HG02938 (cell line): ENCODE data around the gene XYLT1.
"Not testable (repeated sequence)": the region's sequence is repeated elsewhere in the genome, so short reads cannot be mapped to it uniquely, and the experiment has no call there.

ENCODE experiments used
- ATAC-seq: cut with Tn5 transposase; IDR thresholded peaks from one replicate; pipeline ENCODE4 v1.9.1; 2021; ENCODE audit warnings: mild to moderate bottlenecking, moderate library complexity; ENCODE audit not compliant: unreplicated experiment

XYLT1 gene

DNA sequence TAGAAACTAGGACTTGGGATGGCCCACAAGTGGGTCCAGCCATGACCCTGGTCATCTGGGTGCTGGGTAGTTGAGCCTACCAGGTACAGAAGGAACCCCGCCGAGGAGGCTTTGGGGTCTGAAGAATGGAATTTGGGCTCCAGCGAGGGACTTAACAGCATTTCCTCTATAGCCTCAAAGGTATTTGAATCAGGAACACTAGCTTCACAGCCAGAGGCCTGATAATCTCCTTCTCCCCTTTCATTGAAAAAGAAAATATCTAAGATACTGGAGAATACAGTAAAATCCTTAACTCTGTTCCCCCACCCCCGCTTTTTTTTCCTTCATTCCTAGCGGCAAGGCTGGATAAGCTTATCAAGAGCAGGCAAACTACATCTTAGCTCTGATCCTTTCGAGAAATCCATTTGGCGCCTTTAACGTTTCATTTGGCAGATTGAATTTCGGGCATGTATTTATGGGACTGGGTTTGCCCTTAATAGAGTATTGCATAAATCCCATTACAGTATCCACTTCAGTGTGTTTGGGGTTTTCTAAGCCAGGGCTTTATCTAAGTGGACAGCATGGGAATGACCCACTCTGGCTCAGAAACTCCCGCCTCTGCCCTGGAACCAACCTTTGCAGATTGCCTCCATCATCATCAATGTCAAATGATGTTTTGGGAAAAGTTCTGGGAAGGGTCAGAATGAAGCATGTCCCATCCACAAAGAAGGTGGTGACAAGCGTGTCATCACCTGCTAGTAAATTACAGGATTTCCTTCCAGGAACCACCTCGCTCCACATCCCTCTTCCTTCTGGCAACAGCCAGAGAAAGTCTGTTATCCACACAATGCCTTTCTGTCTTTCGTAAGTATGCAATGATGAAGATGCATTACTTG is 36.9 kb downstream of the XYLT1 start:
- no peak for ATAC-seq

DNA sequence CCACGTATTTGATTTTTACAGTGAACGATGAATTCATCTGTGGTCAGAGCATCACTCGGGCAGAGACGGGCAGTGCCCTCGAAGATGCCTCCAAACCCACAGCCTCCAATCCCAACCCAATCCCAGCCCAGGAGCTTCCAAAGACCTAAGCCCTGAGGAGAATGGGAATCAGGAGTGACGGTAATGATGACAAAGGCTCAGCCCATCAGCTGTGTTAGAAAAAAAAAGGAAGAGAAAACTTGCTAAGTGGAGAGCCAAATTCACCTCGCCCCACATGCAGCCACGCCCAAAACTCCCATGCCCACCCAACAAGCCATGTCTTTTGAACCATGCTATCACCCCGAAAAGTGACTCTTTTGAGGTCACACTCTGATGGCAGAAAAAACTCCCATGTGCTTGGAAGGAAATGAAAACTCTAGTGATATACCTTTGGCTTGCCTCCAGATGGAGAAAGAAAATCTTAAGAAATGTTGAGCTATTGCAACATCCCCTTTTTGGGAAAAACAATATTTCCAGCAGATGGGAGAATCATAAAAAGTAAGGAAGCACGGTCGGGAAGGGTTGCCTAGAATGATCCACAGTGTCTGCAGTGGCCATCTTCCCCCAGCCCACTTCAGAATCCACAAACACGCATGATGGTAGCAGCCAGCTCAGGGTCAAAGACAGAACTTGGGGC is 37.7 kb downstream of the XYLT1 start:
- no peak for ATAC-seq

DNA sequence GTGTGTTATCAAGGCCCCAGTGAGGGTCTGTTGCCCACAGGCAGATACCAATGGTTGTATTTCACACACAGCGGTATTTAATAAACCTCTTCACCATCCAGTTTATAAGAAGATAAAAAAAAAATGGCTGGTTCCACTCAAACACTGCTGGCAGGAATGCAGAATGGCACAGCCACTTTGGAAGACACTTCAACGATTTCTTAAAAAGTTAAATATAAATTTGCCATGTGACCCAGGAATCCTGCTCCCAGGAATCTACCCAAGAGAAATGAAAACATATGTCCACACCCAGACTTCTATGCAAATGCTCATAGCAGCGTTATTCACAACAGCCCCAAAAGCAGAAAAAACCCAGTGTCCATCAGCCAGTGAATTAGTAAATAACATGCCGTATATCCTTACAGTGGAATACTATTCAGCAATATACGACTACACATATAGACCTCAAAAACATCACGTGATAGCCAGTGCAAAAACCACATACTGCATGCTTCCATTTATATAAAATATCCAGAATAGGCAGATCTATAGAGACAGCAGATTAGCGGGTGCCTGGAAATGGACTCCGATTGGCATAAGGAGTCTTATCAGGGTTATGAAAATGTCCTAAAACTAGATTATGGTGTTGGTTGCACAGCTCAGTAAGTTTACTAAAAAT is 38.7 kb downstream of the XYLT1 start:
- no peak for ATAC-seq

DNA sequence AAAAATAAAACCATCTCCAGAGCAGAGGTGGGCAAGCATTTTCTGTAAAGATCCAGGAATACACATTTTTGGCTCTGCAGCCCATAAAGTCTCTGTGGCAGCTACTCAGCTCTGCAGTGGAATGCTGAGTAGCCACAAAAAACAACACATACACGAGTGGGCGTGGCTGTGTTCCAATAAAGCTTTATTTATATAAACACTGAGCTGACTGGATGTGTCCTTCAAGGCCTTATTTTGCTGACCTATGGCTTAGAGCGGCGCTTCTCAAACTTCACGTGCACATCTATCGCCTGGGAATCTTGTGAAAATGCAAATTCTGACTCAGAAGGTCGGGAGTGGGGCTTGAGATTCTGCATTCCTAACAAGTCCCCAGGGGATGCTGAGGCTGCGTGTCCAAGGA is 39.7 kb downstream of the XYLT1 start:
- no peak for ATAC-seq

DNA sequence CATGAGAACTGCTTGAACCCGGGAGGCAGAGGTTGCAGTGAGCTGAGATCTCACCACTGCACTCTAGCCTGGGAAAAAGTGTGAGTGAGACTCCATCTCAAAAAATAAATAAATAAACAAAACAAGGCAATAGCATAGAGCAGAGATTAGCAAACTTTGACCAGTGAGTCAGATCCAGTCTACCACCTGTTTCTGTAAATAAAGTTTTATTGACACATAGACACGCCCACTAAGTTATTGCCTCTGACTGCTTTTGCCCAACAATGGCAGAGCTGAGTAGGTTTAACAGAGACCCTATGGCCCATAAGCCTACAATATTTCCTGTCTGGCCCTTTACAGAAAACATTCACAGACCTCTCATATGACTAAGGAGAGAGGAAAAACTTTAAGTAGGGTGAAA is 44.3 kb downstream of the XYLT1 start:
- ATAC-seq: no peak

DNA sequence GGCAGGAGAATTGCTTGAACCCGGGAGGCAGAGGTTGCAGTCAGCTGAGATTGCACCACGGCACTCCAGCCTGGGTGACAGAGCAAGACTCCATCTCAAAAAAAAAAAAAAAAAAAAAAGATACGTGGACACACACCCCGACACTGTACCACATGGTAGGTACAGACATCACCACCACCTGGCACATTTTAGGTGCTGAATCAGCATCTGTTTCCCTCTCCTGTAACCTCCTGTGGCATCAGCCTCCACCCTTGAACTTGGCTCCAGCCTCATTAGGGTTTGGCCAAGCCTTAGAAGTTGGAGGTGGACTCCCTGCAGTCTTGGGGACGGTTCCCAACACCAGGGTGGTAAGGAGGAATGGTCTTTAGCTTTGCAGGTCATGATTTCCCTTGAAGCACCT is 46.0 kb downstream of the XYLT1 start:
- no peak for ATAC-seq

DNA sequence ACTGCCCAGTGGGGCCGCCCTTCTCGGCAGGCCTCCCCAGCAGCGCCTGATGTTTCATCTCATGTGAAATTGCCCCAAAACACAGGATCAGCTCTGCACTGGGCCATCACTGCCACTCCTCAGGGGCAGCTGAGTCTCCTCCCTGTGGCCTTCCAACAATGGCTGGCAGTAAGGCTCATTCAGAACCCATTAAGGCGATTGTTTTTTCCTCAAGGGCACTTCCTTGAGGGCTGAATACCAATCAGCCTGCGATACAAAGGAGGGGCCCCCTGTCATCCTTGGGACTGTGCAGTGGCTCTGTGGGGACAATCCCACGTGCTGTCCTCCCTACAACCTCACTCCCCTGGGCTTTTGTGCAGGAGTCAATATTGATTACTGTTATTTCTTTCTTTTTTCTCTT is 47.5 kb downstream of the XYLT1 start:
- ATAC-seq: no peak

DNA sequence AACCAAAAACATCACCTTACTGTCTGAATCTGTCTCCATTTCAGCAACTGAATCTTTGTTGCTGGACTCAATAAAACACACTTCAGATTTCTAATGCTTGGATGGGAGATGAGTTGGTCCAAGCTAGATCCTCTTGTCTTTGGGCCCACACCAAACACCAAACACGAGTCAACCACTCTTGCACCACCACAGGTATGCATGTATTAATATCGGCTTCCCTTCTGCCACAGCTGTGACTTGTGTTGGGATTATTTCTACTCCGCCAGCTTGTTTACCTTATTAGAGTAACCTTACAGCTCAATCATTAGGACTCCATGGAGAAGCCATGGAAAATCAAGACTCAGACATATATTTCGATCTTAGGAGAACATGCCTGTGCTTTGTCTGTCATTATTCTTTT is 49.9 kb downstream of the XYLT1 start:
- no peak for ATAC-seq

DNA sequence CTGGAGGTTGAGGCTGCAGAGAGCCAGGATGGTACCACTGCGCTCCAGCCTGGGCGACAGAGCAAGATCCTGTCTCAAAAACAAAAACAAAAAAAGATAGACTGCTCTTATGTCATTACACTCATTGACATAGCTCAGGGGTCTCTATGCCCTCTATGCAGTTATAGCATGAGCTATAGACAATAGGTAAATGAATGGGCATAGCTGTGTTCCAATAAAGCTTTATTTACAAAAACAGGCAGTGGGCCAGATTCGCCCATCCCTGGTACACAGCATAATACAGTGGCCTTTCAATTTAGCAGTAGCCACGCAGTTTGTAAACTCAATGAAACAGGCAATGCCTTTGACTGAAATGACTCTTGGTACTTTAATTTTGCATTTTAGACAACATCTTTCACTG is 51.5 kb downstream of the XYLT1 start:
- ATAC-seq: no peak

DNA sequence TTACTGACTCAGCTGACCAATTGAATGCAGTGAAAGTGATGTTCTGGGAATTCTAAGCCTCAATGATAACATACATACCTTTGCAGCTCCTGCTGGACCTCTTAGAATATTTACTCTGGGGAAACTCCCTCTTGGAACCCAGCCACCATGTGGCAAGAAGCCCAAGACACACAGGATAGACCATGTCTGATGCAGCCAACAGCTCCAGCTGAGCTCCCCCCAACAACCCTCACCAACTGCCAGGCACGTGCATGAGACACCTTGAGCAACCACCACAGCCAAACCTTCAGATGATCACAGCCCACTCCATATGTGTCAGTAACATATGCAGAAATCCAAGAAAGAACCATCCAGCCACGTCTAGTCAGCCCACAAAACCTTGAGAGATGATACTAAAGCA is 53.0 kb downstream of the XYLT1 start:
- ATAC-seq: no peak

DNA sequence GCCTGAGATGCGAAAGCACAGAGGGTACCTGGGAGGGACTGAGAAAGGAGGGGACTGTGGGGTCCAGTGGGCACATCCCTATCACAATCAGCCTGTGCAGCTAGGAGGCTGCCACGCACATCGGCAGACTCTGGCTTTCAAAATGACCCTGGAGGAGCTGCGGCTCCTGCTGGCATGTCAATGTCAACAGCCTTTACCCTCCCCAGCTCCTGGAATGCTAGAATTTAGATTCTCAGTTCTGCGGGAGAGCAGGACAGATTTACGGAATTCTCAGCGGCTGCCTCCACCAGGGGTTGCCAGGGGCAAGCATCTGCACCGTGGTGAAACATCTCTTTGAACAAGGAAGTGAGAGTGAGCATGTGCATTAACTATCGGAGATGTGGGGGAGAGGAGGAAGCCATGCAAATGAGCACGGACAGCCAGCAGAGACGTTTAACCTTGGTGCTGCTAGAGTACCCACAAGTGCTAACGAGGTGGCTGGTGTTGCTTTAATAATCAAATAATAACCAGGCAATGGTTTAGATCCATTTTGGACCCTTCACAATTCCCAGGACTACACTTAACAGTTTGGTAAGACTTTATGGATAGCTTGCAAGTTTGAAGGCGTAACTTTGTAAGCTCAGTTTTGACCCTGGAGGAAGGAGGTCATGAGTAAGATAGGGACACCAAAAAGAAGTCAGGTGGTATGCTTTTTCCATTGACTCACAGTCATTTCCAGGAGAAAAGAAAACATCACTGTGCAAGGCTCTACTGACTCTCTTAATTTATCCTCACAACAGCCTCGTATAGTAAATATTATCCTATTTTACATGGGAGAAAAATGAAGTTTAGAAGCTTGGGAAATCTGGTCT is 54.1 kb downstream of the XYLT1 start:
- peak; percentile 97 for ATAC-seq

DNA sequence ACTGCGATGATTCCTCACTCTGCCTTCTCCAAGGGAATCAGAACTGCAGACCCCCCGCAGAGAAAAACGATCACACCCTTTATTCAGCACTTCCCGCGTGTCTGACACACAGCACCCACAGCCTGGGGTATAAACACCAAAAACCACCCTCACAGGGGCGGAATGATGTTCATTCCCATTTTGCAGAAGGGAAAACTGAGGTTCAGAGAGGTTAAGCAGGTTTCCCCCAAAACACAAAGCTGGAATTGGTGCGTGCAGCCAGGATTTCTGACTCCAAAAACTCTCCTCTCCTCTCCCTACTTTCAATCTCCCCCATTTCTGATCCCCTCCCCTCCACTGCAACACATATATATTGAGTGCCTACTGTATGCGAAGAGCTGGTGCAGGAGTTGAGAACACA is 55.8 kb downstream of the XYLT1 start:
- ATAC-seq: no peak

DNA sequence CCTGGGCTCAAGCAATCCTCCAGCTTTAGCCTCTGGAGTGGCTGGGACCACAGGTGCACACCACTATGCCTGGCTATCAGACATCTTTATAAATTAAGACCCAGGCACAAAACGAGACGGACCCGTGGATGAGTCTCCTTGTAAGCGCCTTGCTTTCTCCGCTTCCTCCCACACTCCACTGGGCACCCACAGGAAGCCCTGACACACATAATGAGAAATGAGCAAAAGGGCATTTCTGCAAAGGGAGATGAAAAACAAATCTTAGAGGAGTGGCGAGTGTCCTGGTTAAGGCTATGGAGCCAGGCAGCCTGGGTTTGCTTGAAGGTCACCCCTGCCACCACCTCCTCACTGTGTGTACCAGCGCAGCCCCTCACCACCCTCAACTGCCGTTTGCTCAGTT is 56.3 kb downstream of the XYLT1 start:
- ATAC-seq: no peak

DNA sequence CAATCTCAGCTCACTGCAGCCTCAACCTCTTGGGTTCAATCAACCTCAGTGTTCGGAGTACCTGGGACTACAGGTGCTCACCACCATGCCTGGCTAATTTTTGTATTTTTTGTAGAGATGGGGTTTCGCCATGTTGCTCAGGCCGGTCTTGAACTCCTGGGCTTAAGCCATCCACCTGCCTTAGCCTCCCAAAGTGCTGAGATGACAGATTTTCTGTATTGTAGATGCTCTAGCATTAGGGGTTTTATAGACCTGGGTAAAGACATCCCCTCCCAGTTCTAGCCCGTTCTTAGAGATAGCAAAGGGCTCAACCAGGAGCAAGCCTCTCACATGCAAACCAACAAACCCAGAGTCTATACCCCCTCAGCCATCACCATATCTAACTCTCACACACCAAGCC is 57.3 kb downstream of the XYLT1 start:
- ATAC-seq: no peak

DNA sequence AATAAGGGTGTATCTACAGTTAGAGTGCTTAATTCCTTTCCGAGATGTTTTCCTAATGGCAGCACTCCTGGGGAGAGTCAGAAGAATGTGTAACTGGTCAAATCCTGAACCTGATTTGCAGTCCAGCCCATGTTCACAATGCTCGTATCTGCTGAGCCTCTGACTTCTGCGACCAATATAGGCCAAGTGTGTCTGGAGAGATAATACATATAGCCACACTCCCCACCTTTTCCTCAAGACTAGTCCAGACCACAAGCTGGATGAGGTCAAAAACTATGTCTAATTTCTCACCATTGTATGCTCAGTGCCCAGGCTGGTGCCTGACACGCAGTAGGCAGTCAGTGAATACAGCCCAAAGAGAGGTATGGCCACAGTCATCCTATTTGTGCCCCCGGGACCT is 58.0 kb downstream of the XYLT1 start:
- no peak for ATAC-seq

DNA sequence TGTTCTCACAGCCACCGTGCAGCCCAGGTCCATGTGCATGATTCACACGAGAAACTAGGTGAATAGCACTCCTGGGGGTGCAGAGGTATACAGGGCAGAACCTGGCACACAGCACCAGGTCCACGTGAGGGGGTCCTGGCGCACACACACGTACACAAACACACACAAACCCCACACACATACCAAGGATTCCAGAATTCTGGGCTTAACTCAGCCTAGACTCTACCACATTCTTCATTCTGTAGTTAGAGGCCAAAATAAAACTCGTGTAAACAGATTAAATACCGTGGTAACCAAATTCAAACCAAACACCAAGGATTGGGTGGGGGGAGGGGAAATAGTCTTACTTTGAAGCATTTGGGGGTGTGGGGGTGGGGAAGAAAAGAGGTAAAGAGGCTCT is 58.5 kb downstream of the XYLT1 start:
- ATAC-seq: no peak

DNA sequence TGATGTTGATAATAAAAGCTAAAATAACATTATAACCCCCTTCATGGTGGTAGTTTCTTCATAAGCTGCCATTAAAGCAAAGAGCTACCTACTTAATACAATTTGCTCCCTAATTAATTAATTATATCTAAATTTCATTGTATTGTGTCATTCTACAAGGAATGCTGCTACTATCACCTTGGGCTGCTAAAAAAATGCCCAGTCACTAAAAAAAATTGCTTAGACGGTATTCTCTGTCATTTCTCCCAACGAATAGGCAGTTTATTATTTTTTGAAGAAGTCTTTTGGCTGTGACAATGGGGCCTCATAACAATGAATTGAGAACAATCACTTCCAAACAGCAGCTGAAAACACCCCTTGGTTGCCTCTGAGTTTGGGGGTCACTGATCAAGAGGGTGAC is 59.5 kb downstream of the XYLT1 start:
- no peak for ATAC-seq

DNA sequence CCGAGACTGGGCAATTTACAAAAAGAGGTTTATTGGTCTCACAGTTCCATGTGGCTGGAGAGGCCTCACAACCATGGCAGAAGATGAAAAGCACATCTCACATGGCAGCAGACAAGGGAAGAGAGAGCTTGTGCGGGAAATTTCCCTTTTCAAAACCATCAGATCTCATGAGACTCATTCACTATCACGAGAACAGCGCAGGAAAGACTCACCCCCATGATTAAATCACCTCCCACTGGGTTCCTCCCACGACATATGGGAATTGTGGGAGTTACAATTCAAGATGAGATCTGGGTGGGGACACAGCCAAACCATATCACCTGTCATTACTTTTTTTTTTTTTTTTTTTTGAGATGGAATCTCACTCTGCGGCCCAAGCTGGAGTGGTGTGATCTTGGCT is 60.4 kb downstream of the XYLT1 start:
- ATAC-seq: not testable (repeated sequence)

DNA sequence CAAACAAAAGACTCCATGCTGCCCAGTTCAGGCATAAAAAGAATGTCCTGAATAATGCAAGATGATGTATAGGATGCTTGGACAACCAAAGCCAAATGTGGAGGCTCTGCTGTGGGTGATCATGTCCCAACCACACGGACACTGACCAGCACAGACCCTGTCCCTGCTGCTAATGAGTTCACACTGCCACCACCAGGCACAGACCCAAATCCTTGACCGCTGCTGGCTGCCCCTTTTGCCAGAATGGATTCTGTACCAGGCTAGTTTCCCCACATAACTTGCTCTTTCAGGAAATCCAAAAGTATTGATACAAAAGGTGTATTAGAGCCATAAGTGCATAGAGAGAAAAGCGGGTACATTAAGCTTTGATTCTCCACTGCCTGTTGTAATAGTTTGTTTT is 60.9 kb downstream of the XYLT1 start:
- ATAC-seq: no peak

DNA sequence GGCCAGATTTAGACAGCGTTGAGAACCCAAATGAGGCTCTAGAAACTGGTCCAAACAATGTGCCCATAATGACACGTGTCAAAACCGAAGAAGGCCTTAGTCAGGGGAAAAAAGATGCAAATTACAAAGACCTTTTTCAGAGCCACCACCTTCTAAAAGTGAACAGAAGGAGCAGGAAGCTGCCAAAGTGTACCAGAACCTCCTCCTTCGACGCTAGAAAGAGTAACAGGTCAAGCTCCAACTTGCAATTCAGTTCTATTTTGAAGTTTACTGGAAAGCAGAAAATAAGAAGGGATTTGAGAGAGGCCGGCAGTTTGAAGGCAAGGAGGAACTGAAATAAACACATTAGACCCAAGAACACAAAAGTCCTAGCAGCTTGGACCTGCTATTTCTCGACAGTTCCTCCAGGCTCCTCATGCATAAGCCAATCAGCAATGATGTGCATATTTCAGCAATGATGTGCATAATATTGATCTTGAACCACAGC is 61.8 kb downstream of the XYLT1 start:
- no peak for ATAC-seq

DNA sequence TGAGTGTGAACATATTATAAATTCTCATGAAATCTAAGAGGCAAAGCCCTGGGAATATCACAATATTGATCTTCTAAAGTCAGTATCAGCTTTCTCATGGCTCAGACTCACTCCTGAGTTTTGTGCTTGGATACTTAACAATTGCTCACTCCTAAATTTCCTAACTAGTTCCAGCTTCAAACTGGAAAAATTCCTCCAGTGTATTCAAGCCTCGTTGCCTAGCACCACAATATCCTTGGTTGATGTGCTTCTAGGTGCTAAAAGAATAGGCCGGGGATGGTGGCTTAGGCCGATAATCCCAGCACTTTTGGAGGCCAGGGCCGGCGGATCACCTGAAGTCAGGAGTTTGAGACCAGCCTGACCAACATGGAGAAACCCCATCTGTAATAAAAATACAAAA is 62.5 kb downstream of the XYLT1 start:
- no peak for ATAC-seq
